Measurements from ENCODE around the gene SMIM38.

SMIM38 gene

DNA sequence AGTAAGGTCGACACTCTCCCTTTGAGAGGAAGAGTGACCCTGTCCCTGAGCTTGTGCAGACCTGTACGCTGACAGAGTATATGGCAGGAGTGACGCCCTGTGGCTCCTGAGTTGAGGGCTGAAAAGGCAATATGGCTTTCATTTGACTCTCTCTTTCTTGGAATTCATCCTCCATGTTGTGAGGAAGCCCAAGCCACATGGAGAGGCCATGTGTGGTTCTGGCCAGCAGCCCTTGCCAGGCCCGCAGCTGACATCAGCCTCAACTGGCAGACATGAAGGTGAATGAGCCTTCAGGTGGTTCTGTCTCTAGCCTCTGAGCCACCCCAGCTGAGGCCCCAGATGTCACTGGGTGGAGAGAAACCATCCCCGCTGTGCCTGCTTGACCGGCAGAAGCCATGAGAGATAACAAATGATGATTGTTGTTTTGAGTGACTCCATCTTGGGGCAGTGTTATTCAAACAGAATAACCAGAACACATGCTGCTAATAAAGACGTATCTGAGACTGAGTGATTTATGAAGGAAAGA is 31.9 kb downstream of the SMIM38 start:
- DNase-seq = no peak

- no peak for DNase-seq
These were observed 33.3 kb downstream of the SMIM38 start for GRCh38 chr11:69189059-69189458.

DNA sequence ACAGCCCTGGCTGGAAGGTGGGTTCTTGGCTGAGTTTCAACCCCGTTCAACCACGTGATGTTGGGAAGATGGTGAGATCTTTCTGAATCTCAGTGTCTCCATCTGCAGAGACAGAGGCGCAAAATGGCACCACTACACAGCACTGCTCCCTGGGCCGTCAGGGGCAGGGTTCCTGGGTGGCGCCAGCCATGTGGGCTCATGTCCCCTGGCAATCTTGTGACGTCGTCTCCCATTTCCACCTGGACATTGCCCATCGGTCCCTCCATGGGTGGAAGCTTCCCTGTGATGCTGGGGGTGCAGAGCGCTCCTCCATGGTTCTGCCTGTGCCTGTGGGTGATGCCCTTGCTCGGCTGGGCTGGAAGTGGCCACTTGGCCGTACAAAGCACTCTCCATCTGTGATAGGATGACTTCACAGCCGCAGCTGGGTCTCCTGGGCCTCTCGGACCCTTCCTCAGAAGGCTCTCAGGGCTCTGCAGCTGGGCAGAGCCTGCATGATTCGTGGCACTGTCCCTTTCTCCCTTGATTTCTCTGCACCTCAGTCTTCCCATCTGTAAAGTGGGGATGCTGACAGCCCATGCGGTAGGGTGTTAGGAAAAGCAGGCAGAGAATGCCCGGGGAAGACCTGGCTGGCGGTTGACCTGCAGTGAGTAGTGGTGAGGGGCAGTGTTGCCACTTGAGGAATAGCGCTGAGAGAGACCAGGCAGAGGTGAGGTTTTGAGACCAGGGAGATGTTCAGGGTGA is 35.2 kb downstream of the SMIM38 start:
- no peak for DNase-seq

DNA sequence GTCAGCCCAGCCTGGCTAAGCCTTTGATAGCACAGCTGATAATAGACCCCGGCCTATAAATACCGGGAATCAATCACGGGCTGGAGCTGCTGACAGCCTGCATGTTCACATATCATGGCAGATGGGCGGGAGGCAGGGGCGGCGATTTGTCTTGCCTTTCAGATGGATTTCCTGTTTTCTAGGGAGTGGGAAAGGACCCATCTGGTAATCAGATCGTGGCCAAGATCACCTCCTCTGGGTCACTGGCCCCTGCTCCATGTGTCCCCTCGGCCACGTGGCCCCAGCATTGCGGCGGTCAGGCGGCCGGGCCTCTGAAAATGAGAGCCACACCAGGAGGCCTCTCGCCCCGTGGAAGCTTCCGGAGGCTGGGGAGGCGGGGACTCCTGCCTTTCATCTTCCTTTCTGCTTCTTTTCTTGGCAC is 36.6 kb downstream of the SMIM38 start:
- no peak for DNase-seq

DNA sequence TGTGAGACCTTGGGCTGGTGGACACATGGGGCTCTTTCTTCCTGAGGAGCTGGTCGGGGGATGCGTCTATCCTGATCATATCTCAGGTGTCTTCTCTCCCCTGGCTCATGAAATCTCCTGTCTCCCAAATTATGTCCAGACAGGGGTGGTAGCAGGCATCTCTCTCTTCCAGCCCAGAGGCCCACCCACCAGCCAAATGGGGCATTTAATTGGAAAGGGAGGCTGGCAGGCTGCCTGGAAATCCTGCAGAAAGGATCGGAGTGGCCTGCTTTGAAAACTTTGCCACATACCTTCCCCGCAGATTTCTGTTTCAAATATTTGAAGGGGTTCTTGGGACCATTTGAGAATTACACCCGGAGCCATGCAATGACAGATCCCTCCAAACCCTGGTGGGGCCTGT is 37.4 kb downstream of the SMIM38 start:
- no peak for DNase-seq

GRCh38 chr11:69193629-69194028 is 37.9 kb downstream of the SMIM38 start:
- no peak for DNase-seq

DNA sequence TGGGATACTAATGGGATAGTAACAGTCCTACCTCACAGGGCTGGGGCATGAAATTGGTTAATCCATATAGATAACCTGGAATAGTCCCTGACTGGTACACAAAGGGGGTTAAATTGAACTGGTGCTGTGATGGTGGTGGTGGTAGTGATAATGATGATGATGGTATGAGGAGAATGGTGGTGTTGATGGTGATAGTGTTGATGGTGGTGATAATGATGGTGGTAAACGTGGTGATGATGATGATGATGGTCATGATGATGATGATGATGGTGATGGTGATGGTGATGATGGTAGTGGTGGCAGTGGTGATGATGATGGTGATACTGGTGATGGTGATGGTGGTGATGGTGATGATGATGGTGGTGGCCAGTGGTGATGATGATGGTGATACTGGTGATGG is 38.7 kb downstream of the SMIM38 start:
- DNase-seq = no peak

DNA sequence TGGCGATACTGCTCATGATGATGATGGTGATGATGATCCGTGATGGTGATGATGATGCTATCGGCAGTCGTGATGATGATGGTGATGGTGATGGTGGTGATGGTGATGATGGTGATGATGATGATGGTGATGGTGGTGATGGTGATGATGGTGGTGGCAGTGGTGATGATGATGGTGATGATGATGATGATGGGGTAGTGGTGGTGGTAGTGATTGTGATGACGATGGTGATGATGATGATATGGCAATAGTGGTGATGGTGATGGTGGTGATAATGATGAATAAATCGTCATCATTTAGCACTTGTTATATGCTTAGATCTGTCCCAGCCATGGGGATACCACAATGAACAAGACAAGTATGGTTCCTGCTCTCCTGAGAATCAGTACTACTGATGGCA is 39.2 kb downstream of the SMIM38 start:
- no peak for DNase-seq

- DNase-seq = no peak
These were observed 40.4 kb downstream of the SMIM38 start for GRCh38 chr11:69195824-69196782.

DNA sequence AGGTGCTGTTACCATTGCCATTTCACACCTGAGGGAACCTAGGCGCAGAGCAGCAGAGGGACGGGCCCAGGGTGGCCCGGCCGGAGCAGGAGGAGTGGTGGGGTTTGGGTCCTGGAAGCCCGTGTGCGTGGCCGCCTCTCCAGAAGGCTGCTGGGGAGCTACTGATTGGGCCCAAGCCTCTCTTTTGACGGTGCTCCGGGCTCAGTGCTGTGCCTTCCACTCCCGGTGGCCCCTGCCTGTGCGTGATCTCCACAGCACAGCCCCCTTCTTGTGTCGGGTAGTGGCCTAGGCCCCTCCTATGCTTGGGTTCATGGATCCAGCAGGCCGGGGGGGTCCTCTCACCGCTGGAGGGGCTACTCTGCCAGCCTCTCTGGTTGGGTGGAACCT is 41.0 kb downstream of the SMIM38 start:
- no peak for DNase-seq

- no peak for DNase-seq
These were observed 43.3 kb downstream of the SMIM38 start for GRCh38 chr11:69198891-69199582.

GRCh38 chr11:69199583-69200315 is 44.0 kb downstream of the SMIM38 start:
- no peak for DNase-seq

DNA sequence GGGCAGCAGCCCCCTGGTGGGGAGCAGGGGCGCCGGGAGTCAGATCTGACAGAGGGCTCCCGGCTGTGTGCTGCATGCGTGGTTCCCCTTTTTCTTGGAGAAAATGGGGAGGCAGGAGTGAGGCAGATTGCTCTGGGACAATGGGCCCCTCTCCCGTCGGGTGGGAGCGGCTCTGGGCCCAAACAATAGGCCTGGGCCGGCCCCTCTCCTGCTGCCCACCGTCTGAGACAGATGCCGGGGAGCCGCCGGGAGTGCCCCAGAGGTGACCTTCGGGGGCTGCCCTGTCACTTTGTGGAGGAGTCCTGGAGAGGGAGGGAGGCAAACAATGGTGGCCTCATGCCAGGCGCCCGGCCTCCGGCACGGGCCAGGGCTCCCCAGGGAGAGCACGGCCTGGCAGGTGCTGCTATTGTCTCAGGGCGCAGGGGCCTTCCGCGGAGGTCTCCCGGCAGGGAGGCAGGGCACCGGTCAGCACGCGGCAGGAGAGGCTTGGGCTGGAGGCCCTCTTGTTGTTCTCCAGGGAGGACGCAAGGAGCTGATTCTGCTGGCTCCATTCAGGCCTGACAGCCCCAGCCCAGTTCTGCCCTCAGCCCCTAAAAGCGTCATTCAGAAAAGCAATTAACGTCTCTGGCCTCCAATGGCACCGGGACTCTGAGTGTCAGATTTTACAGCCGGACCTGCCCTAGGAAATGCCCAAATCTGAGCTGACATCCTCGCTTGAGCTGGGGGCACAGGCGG is 44.8 kb downstream of the SMIM38 start:
- DNase-seq = no peak

- no peak for DNase-seq
These were observed 45.3 kb downstream of the SMIM38 start for GRCh38 chr11:69201066-69201365.

GRCh38 chr11:69201764-69202370 is 46.1 kb downstream of the SMIM38 start:
- DNase-seq = no peak

DNA sequence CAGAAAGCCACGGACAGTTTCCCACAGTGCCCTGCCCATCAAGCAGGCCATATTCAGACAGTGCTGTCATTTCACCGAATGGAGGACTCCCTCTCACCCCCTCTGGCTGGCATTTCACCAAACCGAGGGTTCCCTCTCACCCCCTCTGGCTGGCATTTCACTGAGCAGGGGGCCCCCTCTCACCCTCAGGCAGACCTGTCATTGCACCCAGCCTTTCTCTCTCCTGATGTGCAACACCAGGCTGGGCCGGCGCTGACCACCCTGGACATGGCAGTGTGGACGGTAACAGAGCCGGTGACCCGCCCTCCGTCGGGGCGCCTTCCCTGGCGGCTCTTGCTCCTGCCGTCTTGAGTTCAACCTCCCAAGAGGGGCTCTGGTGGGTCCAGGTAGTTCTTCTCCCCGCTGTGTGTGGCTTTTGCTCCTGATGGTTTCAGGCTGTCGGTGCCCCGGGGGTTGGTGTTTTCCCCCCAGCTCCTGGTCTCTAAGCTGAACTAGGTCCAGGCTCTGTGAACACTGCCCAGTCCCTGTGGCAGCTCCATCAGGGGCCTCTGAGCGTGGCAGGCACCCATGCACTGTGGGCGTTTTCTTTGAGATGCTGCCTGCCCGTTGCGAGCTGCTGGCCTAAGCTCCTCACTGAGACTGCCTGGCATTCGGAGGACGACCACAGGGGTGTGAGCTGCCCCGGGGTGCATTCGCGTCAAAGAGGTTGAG is 46.9 kb downstream of the SMIM38 start:
- DNase-seq = no peak

DNA sequence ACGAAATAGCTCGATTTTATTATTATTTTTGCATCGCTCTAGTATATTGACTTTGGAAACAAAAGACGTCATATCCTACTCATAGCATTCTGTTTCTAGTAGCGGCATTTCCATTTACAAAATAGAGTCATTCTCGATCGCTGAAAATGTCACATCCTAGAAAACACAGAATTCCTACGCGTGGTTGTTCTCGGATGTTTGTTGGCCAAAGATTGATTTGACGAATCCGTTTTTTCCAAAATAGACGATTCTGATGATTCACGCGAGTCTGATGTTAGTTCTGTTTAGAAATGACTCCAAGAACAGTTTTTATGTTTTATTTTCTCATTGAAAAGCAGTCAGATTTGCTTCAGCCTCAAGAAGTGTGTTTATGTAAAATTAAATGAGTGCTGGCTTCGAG is 47.6 kb downstream of the SMIM38 start:
- DNase-seq = no peak

DNA sequence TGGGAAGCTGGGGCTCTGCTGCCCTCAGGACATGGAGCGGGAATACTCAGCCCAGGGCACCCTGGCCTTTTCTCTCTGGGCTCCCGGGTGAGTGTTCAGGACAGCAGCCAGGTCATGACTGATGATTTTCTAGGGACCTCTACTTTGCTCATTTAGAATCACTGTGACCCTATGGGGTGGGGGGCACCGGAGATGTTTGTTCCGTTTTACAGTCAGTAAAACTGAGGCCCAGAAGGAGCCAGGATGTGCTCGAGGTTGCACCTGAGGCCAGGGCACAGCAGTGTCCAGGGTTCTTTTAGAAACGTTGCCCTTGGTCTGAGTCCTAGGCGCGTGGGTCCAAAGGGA is 48.1 kb downstream of the SMIM38 start:
- no peak for DNase-seq

DNA sequence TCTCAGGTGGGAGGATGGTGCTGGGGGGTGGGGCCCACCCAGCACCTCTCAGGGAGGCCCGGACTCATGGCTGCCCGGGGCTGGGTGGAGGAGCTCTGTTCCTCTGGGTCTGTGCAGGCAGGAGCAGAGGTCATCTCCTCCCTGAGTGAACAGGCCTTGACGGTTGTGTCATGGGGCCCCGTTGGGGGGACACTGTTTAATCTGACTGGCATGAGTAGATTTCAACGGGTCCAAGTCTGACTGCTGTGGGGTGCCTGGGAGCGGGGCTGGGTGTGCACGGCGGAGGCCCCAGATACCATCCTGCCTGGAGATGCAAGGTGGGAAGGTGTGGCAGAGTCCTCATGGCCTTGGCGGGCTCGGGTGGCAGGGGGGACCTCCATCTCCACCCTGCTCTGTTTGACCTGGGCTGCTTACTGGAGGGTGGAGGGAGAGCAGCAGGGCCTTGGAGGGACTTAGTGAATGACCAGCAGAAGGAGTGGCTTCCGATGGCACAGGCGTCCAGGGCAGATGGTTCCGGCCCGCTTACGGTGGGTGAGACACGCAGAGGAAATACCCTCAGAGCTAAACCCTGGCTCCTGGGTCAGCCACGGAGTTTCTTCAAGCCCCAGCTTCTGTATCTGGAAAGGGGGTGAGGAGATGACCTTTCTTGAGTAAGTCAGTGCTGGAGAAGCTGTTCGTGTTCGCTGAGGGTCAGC is 48.7 kb downstream of the SMIM38 start:
- DNase-seq = no peak
